Esophagus muscularis mucosa (tissue), 4 donors: ENCODE data around the gene POLR2E. TPM values are rescaled to one million over a fixed set of nuclear protein-coding genes. Genes with fewer than 3 reads are reported as not detected.

Experiments used
- DNase-seq: peaks from one replicate; pipeline ENCODE4 v3.0.0-alpha.2; 2017; ENCODE audit errors: extremely low spot score
- H3K27ac ChIP-seq, 4 donors: fragments of 200-600 bp; sonication (generic); replicated peaks in 1 of 4; 1 replicate in 3 of 4; 2 replicates in 1 of 4; pipeline ENCODE4 v1.5.1; 2016 to 2019; ENCODE audit warnings: mild to moderate bottlenecking in 1 of 4
- H3K27me3 ChIP-seq, 4 donors: fragments of 200-600 bp; sonication (generic); one replicate each; pipeline versions ENCODE4 v1.5.1 to v1.6.0; 2016 to 2019
- H3K36me3 ChIP-seq, 4 donors: fragments of 200-600 bp; sonication (generic); one replicate each; pipeline ENCODE4 v1.5.1; 2016 to 2019
- H3K4me1 ChIP-seq, 4 donors: fragments of 200-600 bp; sonication (generic); one replicate each; pipeline ENCODE4 v1.5.1; 2016 to 2019
- H3K4me3 ChIP-seq, 4 donors: fragments of 200-600 bp; sonication (generic); 1 replicate in 2 of 4; 2 replicates in 2 of 4; pipeline ENCODE4 v1.5.1; 2016 to 2019; ENCODE audit warnings: mild to moderate bottlenecking in 4 of 4, moderate library complexity in 1 of 4
- H3K9me3 ChIP-seq, 4 donors: fragments of 200-600 bp; sonication (generic); 1 replicate in 3 of 4; 2 replicates in 1 of 4; pipeline ENCODE4 v1.5.1; 2016 to 2019
- EP300 ChIP-seq: sonication (generic); formaldehyde crosslinking; IDR thresholded peaks from one replicate; pipeline ENCODE4 v1.6.1; 2017; ENCODE audit warnings: antibody characterized with exemption
- POLR2A ChIP-seq: fragments of 450-650 bp; IDR thresholded peaks from one replicate; pipeline ENCODE4 v1.6.1; 2017; ENCODE audit warnings: antibody characterized with exemption, moderate library complexity, mild to moderate bottlenecking, low read depth
- POLR2AphosphoS5 ChIP-seq, 2 donors: sonication (generic); formaldehyde crosslinking; IDR thresholded peaks; one replicate each; pipeline ENCODE4 v1.6.1; 2017; ENCODE audit warnings: antibody characterized with exemption in 2 of 2
- WGBS: methylation state at CpG from one replicate; pipeline ENCODE4 v1.1.5; 2018; 5-methylcytosine and 5-hydroxymethylcytosine counted together
- intact Hi-C: fragments of 100-400 bp; cut with DNase I; formaldehyde crosslinking; loops from one replicate; pipeline ENCODE4 v1.15.1; 2023
- total RNA-seq, 4 donors: library from RNA; depleted of rRNA; stranded (reverse); fragments of >200 nt; gene quantifications; one replicate each; pipeline versions ENCODE4 v1.1.0 to v1.2.1, GENCODE V29; 2016
- TF ChIP-seq, protein P1 (sequence below), 3 experiments: fragments of 200-600 bp in 2 of 3; fragments of 450-650 bp in 1 of 3; sonication (generic) in 2 of 3; IDR thresholded peaks; one replicate each; pipeline ENCODE4 v1.5.1; 2017 to 2019; ENCODE audit warnings: antibody characterized with exemption in 3 of 3, mild to moderate bottlenecking in 2 of 3, moderate library complexity in 1 of 3

POLR2E gene
- total RNA-seq, 4 donors from 2014 or later, result 96.8 to 198 (median 135) TPM

DNA sequence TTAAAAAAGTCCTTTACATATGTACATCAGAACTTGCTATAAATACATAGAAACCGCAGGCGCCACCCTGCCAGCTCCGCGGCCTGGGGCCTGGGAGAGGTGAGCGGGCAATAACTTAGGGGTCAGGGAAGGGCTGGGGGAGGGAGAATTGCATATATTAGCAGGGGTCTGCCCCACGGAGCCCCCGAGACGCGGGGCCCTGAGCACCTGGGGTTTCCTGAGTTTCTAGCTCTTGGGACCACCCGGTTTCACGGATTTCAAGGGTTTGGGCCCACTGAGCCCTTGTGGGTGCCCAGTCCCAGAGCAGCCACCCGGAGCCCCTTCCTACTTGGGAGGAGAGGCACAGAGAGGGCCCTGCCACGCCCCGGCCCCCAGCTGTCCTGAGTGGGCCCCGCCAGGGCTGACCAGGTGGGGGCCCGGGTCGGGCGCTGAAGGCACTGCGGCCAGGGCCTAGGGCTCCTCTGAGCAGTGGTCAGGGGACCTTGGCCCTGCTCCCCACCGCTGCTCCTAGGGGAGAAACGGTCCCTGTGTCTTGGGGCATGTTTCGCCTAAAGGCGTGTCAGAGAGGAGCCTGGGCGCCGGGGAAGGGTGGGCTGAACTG, 12.6 kb upstream of the POLR2E start:
- intact Hi-C loops, result no loop called here
- DNase-seq, result no peak
- peaks cover 35 to 60% (median 44%) of the 10 kb centered on the region in 4 donors for H3K4me1 ChIP-seq
- H3K27ac ChIP-seq, result peak overlapping the region in 2 of 4 donors; percentile 96 to 100
- peaks cover 36 to 71% (median 69%) of the 10 kb centered on the region in 4 donors for H3K36me3 ChIP-seq
- WGBS, result 95% methylated on average over 11 of the region's 25 CpGs
- no peaks in the 10 kb centered on the region for H3K27me3 ChIP-seq
- TF ChIP-seq, protein P1, sequence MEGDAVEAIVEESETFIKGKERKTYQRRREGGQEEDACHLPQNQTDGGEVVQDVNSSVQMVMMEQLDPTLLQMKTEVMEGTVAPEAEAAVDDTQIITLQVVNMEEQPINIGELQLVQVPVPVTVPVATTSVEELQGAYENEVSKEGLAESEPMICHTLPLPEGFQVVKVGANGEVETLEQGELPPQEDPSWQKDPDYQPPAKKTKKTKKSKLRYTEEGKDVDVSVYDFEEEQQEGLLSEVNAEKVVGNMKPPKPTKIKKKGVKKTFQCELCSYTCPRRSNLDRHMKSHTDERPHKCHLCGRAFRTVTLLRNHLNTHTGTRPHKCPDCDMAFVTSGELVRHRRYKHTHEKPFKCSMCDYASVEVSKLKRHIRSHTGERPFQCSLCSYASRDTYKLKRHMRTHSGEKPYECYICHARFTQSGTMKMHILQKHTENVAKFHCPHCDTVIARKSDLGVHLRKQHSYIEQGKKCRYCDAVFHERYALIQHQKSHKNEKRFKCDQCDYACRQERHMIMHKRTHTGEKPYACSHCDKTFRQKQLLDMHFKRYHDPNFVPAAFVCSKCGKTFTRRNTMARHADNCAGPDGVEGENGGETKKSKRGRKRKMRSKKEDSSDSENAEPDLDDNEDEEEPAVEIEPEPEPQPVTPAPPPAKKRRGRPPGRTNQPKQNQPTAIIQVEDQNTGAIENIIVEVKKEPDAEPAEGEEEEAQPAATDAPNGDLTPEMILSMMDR (IDR thresholded peaks at IDR 0.05), result no peak
- TF ChIP-seq POLR2A, result no peak
- H3K9me3 ChIP-seq, result no peaks in the 10 kb centered on the region
- H3K4me3 ChIP-seq, result no peak overlapping the region

DNA sequence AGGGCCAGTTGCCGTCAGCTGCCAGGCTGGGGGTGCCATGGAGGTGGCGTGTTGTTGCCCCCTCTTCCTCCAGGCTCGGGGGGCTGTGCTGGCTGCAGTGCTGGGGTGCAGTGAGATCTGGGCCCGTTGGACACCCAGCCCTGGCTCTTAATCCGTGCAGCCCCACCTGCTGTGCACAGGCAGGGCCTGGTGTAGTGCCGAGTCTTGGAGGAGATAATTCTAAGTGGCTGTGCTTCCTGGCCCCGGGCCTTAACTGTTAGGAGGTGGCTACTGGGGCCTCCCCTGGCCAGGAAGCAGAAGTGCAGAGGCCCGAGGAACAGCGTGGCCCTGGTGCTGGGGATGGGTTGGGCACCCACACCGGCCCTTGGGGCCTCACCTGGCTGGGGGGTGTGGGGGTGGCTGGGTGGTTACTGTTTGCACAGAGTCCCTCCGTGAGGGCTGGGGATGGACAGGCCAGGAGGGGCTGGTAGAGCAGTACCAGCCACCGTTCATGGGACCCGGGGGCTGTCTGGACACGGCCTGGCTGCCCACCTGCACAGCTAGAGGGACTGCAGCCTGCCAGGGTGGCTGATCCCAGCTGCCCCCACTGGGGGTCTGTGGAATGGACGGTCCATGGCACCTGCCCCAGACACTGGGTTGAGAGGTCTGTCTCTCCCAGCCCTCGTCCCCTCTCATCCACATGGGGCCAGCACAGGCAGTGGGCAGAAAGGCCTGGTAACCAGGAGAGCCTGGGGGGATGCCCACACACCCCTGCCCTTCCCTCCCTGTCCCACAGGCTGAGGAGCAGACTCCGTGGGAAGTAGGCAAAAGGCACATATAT, 11.9 kb upstream of the POLR2E start:
- Histone ChIP-seq H3K36me3 (peaks cover 35 to 64% (median 62%) of the 10 kb centered on the region in 4 donors), H3K27ac (peak overlapping the region in 2 of 4 donors; percentile 96 to 100), H3K4me1 (peaks cover 35 to 60% (median 45%) of the 10 kb centered on the region in 4 donors), H3K4me3 (no peak overlapping the region), H3K9me3 (no peaks in the 10 kb centered on the region), H3K27me3 (no peaks in the 10 kb centered on the region)
- no peak for TF ChIP-seq POLR2A
- intact Hi-C loops, result no loop called here
- WGBS, result 70% methylated on average over 8 of the region's 17 CpGs
- no peak for DNase-seq

DNA sequence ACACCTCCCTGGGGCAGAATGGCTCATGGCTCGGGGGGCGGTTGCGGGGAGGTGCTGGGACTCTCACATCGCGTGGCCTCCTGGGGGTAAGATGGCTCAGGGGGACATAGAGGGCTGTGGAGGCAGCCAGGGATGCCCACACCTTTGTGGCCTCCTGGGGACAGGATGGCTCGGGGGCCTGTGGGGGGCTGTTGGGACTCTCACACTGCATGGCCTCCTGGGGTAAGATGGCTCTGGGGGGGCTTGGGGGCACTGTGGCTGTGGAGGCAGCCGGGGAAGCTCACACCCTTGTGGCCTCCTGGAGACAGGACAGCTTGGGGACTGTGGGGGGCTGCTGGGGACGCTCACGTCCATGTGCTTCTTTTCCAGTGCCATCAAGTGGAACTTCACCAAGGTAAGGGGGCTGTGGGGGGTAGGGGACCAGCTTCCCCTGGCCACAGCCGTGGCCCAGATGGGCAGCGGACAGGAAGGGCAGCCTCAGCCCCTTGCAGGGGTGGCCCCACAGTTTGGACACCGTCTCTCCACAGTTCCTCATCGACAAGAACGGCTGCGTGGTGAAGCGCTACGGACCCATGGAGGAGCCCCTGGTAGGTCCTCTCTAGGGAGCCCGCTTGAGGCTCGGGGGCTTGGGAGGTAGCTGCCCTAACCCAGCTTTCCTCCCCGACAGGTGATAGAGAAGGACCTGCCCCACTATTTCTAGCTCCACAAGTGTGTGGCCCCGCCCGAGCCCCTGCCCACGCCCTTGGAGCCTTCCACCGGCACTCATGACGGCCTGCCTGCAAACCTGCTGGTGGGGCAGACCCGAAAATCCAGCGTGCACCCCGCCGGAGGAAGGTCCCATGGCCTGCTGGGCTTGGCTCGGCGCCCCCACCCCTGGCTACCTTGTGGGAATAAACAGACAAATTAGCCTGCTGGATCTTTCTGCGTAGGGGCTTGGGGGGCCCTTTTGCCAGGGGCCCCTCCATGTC, 11.0 kb upstream of the POLR2E start:
- intact Hi-C loops, result no loop called here
- Histone ChIP-seq H3K4me1 (peaks cover 39 to 60% (median 48%) of the 10 kb centered on the region in 4 donors), H3K4me3 (peak overlapping the region in 2 of 4 donors; percentile 74 to 88), H3K27ac (peak overlapping the region in 3 of 4 donors; percentile 95 to 100 (median 96)), H3K27me3 (no peaks in the 10 kb centered on the region), H3K9me3 (no peaks in the 10 kb centered on the region), H3K36me3 (peaks cover 31 to 55% (median 53%) of the 10 kb centered on the region in 4 donors)
- DNase-seq, result no peak
- 81% methylated on average over 23 of the region's 32 CpGs for whole genome bisulfite sequencing
- TF ChIP-seq POLR2A, result no peak
- TF ChIP-seq, protein P1 (IDR thresholded peaks at IDR 0.05), result no peak
- TF ChIP-seq POLR2AphosphoS5 (IDR thresholded peaks at IDR 0.05), result no peak
- TF ChIP-seq EP300, result no peak

DNA sequence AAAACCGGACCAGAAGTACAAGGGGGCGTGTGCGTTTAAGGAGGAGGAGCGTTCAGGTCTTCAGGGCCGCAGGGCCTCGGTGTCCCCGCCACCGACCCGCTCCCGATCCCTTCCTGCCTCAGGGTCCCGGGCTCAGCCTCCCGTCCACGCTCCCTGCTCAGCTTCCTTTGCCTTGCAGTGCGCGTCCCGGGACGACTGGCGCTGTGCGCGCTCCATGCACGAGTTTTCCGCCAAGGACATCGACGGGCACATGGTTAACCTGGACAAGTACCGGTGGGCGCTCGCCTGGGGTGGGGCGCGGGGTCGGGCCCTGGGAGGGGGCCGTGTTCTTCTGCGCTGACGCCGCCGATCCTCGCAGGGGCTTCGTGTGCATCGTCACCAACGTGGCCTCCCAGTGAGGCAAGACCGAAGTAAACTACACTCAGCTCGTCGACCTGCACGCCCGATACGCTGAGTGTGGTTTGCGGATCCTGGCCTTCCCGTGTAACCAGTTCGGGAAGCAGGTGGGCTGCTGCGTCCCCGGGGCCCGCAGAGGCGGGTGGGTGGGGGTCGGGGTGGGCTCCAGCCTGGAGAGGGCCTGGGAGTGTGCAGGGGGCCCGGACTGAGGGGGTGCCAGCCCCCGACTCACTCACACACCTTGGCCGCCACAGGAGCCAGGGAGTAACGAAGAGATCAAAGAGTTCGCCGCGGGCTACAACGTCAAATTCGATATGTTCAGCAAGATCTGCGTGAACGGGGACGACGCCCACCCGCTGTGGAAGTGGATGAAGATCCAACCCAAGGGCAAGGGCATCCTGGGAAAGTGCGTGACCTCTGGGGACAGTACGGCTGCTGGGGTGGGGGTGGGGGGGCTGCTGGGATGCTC, 10.1 kb upstream of the POLR2E start:
- intact Hi-C loops, result no loop called here
- TF ChIP-seq, protein P1 (IDR thresholded peaks at IDR 0.05), result no peak
- TF ChIP-seq EP300, result no peak
- TF ChIP-seq POLR2AphosphoS5 (IDR thresholded peaks at IDR 0.05), result peak; percentile 34 to 55
- WGBS, result 83% methylated on average over 15 of the region's 69 CpGs

More for the DNA sequence above, 10.1 kb upstream of the POLR2E start:
- Histone ChIP-seq H3K36me3 (peaks cover 31 to 46% (median 44%) of the 10 kb centered on the region in 4 donors), H3K4me1 (peaks cover 48 to 66% (median 57%) of the 10 kb centered on the region in 4 donors), H3K27me3 (no peaks in the 10 kb centered on the region), H3K4me3 (peak overlapping the region; percentile 74 to 92 (median 82)), H3K9me3 (no peaks in the 10 kb centered on the region), H3K27ac (peak overlapping the region; percentile 95 to 100 (median 98))
- no peak for DNase-seq
